CD4-positive, alpha-beta T cell treated with Interleukin-12 subunit alpha and Interleukin-12 subunit beta, for 1 hour (primary cell): ENCODE measurements around the gene BACH1.
"Not testable (repeated sequence)": the region's sequence is repeated elsewhere in the genome, so short reads cannot be mapped to it uniquely, and the experiment has no call there.

Source experiments
- DNase-seq: peaks from one replicate; pipeline ENCODE4 v3.0.0-alpha.2; 2020

The BACH1 gene

DNA sequence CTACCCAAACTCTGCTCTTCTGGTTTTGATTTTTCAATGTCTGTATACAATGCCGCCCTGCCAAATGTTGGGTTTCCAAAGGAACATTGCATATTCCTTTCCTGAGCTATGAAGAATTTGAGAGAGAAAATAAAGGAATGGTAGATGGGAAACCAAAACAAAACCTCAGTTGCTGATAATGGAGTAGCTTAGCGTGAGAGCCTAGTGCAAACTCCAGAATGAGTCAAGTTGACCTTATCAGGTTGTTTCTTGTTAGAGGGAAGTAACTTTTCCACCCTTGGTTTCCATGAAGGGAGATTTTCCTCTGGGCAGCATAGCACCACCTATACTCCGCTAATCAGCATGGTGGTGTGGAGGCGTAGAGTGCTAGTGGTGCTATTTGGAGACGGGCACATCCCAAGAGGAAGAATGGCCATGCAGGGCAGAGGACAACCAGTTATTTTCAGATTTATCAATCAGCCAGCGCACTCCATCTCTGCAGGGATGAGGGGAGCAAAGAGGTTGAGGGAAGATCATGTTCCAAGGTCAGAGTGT is 51.6 kb downstream of the BACH1 start:
- no peak for DNase-seq

DNA sequence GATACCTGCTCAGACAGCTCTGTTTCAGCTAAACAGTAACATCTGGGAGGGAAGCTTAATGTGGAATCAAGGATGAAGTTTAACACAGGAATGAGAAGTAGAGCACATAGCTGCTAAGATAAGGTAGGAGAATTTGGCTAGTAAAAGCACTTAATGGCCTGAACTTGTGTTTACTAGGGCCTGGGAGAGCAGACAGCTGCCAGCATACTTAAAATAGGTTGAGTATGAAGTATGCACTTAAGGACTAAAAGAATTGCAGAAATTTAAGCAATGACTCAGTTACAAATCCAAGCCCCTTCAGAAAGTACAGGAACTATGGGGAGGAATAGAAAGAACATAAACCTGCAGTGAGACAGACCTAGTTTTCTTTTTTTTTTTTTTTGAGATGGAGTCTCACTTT is 53.0 kb downstream of the BACH1 start:
- no peak for DNase-seq

DNA sequence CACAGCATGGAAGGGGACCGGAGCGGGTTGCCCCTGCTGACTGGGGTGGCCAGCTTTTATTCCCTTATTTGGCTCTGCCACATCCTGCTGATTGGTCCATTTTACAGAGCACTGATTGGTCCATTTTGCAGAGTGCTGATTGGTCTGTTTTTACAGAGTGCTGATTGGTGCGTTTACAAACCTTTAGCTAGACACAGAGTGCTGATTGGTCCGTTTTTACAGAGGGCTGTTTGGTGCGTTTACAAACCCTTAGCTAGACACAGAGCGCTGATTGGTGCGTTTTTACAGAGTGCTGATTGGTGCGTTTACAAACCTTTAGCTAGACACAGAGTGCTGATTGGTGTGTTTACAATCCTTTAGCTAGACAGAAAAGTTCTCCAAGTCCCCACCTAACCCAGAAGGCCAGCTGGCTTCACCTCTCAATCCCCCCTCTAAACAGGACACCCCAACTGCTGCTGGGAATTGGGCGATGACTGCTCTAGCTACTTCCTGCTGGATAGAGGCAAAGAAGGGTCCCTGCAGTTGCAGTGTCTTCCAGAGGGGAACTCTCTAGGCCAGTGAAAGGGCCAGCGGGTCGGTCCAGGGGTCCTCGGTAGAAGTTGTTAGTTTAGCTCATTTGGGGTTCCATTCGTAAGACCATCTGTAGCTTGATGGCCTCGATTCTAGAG is 56.5 kb downstream of the BACH1 start:
- not testable (repeated sequence) for DNase-seq

DNA sequence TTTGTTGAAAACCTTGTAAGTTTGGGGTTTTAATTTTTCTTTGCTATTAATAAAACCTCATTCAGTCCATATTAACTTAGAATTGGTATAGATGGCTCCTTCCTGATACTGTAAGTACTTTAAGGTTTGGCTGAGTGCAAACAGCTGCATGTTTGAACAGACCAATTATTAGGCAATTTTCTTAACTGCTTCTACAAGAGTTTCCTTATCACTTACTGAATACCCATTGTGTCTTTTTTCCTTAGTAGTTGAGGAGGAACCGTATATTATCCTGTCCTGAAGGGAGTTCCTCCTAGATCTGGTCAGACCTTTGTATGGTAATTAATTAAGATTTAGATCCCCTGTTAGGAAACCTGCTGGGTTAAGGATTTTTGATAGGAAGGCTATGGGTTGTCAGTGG is 57.6 kb downstream of the BACH1 start:
- DNase-seq, result not testable (repeated sequence)

- DNase-seq, result not testable (repeated sequence)
Observed at GRCh38 chr21:29356810-29357209, 58.1 kb downstream of the BACH1 start.

DNA sequence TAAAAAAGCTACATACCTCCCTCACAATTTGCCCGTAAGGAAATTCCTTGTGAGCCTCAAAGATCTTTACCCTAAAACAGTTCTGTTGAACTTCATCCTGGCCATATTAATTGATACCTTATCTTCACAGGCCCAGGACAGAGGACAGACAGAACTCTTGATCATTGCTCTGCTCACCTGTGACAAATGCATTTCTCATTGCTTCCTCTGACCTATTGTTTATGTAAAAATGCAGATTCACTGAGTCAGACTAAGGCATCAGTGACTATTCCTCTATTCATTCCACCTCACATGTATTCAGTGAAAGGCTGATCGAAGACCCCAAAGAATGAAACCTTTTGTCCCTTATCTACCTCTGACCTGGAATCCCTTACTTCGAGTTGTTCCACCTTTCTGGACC is 61.0 kb downstream of the BACH1 start:
- DNase-seq, result no peak

DNA sequence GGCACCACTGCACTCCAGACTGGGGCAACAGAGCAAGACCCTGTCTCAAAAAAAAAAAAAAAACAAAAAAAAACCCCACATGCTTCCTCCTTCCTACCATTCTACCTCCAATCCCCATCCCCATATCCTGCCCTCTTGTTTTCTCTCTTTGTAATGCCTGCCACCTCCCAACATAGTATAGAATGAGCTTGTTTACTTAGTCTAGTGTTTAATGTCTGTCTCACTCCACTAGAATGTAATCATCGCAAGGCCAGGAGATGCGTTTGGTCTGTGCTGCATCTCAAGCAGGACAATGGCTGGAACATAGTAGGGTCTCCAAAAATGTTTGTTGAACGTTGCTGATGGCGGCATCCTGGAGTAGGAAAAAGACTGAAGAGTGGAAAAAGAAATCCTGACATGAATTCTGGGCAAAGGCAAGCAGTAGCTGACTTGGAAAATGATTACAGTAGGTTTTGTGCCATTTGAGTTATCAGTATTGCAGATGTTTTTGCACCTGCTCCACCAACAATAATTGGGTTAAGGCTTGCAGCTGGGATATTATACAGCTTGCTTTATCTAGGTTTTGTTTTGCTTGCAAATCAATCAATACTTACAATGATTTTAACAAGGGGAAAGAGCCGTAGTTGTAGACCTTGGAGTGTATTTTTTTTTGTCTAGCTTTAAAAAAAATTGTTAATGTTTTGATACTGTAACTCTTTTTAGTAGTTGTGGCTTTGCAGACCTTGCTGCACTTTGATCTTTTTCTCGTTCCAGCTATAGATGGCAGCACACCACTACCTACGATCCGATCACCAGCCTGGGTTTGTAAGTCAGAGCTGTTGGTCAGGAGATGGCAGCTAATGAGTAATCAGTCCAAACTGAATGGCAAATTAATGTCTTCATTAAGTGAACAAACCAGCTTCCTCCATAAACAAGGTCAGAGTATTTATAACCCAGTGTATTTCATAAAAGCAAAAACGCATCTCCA is 62.4 kb downstream of the BACH1 start:
- peak; percentile 36 for DNase-seq

DNA sequence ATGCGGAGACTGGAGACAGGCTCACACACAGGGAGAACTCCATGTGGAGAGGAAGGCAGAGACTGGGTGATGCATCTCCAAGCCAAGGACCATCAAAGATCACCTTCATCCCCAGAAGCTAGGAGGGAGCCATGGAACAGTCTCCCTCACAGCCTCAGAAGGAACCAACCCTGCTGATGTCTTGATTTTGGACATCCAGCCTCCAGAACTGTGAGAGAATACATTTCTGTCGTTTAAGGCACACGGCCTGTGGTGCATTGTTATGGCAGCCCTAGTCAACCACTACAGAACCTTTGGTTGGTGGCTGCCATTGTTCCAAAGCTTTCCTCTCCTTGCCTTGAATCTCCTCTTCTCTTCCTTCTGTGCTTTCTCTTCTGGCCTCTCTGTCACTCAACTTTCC is 64.0 kb downstream of the BACH1 start:
- DNase-seq, result no peak

DNA sequence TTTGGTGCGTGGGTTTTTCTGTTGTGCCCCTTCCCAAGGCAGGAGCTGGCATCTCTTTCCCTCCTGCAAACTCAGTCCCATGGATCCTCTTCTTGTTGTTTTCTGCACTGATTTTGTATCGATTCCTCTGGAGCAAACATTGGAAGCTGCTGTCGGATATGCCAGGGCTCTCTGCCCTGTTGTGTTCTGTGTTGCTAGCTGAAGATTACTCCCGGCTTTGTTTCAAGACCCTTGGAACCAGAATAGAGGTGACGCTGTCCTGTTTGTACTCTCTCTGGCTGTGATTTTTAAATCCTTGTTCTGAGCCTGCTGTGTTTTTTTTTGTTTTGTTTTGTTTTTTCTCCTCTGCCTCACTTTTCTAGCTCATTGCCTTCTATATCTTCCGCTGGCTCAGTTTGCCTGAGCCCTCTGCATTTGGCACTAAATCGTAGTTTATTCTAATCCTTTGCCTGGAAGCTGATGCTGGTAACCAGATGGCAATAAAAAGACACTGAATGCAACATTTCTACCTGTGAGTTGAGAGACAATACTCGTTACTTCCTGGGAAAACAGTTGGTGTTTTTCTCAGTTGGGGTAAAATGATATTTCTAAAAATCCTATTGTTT is 67.0 kb downstream of the BACH1 start:
- no peak for DNase-seq

GRCh38 chr21:29366532-29366931 is 67.8 kb downstream of the BACH1 start:
- DNase-seq, result no peak

DNA sequence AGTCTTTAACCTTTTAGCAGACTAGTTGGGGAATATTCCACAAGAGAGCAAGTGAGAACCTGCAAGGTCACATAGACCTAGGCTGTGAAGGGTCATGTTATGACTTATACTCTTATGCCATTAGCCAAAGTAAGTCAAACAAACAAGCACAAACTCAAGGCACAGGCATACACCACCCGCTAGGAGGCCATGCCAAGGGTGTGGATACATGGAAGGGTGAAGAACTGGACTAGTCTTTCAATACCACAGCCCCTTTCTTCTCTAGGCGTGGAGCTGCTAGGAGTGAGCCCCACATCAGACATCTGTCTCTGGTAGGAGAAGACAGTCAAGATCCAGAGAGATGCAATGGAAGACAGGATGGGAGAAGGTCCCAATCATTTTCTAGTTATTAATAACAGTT is 68.6 kb downstream of the BACH1 start:
- no peak for DNase-seq

GRCh38 chr21:29368906-29369305 is 70.2 kb downstream of the BACH1 start:
- DNase-seq, result no peak

DNA sequence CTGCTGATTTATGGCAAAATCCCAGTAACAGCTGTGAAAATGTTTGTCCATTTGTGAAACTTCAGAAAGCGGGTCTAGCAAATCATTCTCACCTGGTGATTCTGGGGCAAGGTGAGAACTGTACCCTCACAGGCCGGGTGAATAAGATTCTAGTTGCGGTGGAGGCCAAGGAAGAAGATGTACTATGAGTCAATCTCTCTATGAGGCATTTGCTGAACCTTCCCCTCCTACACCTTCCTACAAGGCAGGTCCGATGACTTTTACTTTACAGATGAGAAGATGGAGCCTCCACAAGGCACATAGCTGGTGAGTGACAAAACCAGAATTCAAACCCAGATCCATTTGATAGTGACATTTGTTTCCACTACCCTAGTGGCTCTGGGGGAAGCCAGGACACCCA is 72.7 kb downstream of the BACH1 start:
- DNase-seq, result no peak

DNA sequence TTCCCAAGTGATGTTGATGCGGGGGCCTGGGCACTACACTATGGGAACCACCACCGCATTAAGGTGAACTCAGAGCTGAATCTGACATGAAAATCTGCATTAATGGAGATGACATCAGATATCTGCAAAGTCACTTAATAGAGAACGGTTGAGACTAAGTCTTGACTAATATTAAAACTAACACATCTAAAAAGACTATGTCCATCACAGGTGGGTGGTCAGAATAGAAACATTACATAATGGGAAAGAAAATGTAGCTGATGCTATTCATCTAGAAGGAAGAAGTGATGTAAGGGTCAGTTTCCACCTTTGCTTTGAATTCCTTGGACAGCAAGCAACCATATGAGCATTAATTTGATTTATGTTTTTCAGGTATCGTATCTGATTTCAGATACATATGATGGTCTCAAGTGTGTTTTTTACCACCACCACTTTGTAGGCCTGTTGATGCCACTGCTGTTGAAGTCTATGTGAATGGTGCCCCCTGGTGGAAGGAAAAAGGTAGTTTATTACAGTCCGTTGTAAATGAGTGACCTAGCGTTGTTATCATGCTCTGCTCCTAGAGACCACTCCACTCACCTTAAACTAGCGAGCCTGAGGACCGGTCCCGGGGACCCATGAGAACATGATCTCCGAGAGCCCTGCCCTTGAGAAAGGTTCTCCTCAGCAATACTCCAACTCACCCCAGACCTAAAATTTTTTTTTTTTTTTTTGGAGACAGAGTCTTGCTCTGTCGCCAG is 73.5 kb downstream of the BACH1 start:
- peak; percentile 78 for DNase-seq

DNA sequence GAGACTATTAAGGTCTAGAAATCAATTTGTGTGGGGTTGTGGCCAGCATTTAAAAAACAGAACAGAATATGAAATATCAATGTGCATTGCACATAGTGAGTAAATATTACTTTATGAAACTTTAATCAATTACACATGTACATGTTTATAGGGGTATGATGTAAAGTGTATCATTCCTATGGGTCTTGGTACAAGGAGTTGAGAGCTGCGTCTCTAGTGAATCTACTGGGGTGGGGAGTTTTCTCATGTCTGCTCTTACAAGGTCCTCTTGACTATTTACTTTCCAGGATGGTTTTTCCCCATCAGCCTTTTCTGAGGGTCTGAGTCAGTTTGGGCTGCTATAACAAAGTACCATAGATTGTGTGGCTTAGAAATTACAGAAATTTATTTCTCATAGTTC is 75.8 kb downstream of the BACH1 start:
- DNase-seq, result no peak

DNA sequence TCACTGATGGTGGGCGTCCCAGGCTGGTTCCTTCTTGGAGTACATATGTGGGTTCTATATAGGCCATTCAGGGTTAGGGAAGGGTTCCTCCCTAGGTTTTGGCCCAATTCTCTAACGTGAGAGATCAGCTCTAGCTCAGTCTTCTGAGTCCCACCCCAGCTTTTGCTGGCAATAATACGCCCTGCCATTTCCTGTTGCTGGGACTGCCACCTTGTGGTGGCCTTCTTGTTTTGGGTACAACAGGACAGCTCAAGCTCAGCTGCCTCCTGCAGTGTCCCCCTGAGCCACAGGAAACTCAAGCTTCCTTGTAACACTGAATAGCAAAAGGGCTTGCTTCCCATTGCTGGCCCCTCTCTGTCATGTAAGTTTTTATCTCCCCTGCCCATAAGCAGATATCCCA is 77.8 kb downstream of the BACH1 start:
- peak; percentile 55 for DNase-seq

DNA sequence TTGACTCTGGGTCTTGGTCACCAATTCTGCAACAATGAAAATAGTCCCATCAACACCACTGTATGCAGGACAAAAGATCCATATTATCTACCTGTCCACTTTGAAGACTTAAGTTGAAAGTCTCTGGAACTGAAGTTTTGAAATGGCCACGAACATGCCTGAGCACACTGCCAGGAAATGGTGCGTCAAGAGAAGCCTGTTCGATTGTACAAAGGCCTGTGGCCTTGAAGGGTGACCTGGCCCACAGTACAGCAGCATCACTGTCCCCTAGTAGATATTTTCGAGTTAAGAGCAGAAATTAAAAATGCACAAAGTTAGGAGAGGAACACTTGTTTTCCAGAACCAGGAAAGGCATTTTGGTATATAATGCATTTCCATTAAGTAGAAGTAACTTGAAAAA is 78.5 kb downstream of the BACH1 start:
- DNase-seq, result no peak

- DNase-seq, result no peak
Observed at GRCh38 chr21:29378832-29379231, 80.1 kb downstream of the BACH1 start.

DNA sequence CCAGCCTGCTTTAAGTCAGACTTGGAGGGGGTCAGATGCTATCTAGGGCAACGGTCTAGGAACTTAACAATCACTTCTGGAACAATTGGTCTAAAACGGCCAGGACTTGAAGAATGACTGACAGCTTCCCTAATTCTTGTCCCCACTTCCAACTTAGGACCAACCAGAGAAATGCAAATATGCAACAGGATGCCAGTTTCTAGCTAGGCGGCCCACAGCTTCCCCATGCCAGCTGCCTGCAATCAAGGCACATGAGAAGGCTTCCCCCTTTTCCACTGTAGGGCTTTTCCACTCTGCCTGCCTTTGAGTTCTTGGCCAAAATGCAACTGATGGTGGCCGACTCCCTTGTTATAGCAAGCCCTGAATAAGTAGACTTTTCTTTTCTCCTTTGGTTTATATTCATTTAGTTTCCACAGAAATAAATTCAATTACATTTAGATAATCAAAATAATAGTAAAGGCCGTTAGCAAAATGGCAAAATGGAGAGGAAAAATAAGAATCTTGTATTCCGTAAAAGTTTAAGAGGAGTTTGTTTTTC is 80.9 kb downstream of the BACH1 start:
- DNase-seq, result no peak

GRCh38 chr21:29382030-29382654 is 83.4 kb downstream of the BACH1 start:
- DNase-seq, result no peak

DNA sequence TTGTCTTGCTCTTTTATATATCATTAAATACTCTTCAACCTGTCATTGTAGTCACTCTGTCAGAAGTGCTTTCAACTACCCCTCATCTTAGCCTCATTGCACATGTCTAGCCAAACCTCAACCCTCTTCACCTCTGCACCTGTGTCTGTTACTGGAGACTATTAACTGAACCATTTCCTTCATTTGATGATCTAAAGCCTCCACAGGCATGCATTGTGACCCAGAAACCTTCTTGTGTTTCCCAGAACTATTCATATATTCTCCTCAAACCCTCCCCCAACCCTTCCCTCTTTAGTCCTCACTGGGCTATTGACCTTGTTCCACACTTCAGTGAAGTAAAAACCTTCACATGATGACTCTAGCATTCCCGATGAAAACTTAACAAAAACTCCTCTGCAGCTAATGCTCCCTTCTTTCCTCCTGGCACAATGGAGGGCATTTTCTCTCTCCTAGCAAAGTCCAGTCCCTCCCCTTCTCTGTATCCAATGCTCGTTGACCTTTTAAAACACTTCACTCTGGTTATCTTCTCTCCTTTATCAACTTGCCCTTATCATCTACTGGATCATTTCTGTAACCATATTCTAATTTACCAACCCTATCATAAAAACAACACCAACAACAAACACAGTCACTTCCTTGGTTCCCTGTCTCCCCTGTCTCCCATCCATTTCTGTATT is 86.1 kb downstream of the BACH1 start:
- no peak for DNase-seq
